Embryonic facial prominence (tissue), 1 donor: ENCODE results near the gene CCDC12.
A peak's percentile ranks its signal among the peaks of the same experiment; 100 is the strongest.

ENCODE experiments used
- DNase-seq: peaks from one replicate; pipeline ENCODE4 v3.0.0-alpha.2; 2016; ENCODE audit errors: extremely low spot score

The CCDC12 gene

GRCh38 chr3:46874430-46874829, 102.1 kb downstream of the CCDC12 start:
- DNase-seq: peak; percentile 54

- no peak for DNase-seq
These were observed 103.0 kb downstream of the CCDC12 start for GRCh38 chr3:46873521-46873920.
